Endothelial cell of umbilical vein (primary cell): ENCODE data around the gene FTO.

Source experiments
- POLR2A ChIP-seq: IDR thresholded peaks from 2 replicates; pipeline ENCODE4 v1.6.1; 2012; ENCODE audit warnings: low read depth, mild to moderate bottlenecking, control low read depth, low read length
- TF ChIP-seq, protein P1 (sequence below): IDR thresholded peaks from 2 replicates; pipeline ENCODE4 v1.6.1; 2011; ENCODE audit not compliant: insufficient read depth, insufficient read length
- TF ChIP-seq, protein P2 (sequence below), 2 donors: IDR thresholded peaks; 1 replicate in 1 of 2; 2 replicates in 1 of 2; pipeline ENCODE4 v1.5.1; 2011; ENCODE audit warnings: low read length in 2 of 2, mild to moderate bottlenecking in 2 of 2, moderate library complexity in 2 of 2, control low read depth in 1 of 2, inconsistent platforms in 1 of 2, low read depth in 1 of 2; ENCODE audit not compliant: insufficient read depth in 1 of 2; ENCODE audit errors: extremely low read depth in 1 of 2

DNA sequence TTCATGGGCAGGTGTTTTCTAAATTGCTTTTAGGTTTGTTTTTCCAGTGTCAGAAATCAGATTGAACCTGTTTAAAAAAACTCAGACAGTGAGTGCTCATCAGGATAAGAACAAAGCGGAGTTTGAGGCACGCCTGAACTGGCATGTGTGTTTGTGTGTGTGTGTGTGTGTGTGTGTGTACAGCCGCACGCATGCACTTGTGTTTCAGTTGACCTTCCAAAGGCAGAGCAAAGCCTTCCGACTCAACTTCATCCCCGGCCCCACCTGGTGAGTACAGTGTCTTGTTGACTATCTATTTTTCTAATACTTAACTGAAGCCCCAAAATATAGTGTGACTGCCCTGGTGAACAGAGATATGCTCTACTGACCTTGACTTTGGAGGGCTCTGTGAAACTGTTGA lies 357.5 kb downstream of the FTO start:
- no peak for TF ChIP-seq POLR2A
- TF ChIP-seq, protein P1, sequence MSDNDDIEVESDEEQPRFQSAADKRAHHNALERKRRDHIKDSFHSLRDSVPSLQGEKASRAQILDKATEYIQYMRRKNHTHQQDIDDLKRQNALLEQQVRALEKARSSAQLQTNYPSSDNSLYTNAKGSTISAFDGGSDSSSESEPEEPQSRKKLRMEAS = no peak
- TF ChIP-seq, protein P2, sequence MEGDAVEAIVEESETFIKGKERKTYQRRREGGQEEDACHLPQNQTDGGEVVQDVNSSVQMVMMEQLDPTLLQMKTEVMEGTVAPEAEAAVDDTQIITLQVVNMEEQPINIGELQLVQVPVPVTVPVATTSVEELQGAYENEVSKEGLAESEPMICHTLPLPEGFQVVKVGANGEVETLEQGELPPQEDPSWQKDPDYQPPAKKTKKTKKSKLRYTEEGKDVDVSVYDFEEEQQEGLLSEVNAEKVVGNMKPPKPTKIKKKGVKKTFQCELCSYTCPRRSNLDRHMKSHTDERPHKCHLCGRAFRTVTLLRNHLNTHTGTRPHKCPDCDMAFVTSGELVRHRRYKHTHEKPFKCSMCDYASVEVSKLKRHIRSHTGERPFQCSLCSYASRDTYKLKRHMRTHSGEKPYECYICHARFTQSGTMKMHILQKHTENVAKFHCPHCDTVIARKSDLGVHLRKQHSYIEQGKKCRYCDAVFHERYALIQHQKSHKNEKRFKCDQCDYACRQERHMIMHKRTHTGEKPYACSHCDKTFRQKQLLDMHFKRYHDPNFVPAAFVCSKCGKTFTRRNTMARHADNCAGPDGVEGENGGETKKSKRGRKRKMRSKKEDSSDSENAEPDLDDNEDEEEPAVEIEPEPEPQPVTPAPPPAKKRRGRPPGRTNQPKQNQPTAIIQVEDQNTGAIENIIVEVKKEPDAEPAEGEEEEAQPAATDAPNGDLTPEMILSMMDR (IDR thresholded peaks at IDR 0.05; ENCODE audit: extremely low read depth in 1 of 2, insufficient read depth in 1 of 2, low read depth in 1 of 2, low read length in 2 of 2) = no peak
